HG02938 (cell line): ENCODE data around the gene RPS16.
A peak's percentile ranks its signal among the peaks of the same experiment; 100 is the strongest.

Experiments
- ATAC-seq: cut with Tn5 transposase; IDR thresholded peaks from one replicate; pipeline ENCODE4 v1.9.1; 2021; ENCODE audit warnings: mild to moderate bottlenecking, moderate library complexity; ENCODE audit not compliant: unreplicated experiment

RPS16 gene

GRCh38 chr19:39423258-39424086, 12.3 kb downstream of the RPS16 start:
- no peak for ATAC-seq

- ATAC-seq: no peak
These were observed 13.7 kb downstream of the RPS16 start for GRCh38 chr19:39422020-39422419.

DNA sequence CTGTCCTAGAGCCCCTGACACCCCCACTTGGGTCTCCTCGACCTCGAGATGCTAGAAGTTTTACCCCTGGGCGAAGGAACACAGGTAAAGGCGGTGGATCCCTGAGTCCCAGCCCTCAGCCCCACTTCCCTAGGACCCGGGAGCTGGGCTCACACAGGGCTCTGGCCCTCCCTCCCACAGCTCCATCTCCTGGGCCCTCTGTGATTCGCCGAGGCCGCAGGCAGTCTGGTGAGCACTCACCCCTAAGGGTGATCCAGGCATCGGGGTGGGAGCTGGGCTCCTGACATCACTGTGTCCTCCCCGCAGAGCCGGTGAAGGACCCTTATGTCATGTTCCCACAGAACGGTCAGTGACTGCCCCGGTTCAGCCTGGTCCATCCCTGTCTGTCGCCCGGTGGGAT, 15.0 kb downstream of the RPS16 start:
- no peak for ATAC-seq

GRCh38 chr19:39419003-39419402, 16.7 kb downstream of the RPS16 start:
- no peak for ATAC-seq

- ATAC-seq: no peak
These were observed 18.1 kb downstream of the RPS16 start for GRCh38 chr19:39417463-39418181.

DNA sequence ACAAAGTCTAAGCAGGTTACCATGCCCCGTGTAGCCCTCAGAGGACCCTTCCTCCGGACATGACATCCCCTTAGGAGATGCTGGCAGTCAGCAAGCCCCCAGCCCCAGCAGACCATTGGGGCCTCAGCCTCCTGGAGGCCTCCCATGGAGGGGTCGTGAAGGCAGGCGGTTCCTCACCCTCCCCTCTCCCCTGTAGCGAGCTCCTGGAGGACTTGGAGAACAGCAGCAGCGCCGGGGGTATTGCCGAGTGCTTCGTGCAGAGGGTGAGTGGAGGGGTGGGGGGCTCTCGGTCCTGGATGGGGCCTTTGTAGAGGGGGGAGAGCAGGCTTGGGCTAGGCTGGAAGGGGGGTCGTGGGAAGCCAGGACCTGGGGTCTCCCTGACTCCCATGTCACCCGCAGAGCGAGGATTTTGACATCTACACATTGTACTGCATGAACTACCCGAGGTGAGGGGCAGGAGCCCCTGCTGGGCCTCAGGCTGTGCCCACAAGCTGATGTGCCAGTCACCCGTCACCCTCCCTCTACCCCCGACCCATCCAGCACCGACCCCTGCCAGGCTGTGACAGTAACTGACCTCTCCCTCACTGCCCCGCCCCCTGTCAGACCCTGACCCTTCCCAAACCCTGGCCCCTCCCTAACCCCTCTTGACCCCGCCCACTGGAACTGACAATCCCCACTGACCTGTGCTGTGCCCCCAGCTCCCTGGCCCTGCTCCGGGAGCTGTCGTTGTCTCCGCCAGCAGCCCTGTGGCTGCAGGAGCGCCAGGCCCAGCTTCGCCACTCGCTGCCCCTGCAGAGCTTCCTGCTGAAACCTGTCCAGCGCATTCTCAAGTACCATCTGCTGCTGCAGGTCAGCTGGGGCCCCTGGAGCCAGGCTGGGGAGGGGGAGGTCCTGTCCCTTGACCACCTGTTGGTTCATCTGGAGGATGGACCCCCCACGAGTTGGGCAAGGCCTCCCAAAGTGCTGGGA, 19.3 kb downstream of the RPS16 start:
- ATAC-seq: no peak

GRCh38 chr19:39415111-39416046, 20.4 kb downstream of the RPS16 start:
- ATAC-seq: no peak

DNA sequence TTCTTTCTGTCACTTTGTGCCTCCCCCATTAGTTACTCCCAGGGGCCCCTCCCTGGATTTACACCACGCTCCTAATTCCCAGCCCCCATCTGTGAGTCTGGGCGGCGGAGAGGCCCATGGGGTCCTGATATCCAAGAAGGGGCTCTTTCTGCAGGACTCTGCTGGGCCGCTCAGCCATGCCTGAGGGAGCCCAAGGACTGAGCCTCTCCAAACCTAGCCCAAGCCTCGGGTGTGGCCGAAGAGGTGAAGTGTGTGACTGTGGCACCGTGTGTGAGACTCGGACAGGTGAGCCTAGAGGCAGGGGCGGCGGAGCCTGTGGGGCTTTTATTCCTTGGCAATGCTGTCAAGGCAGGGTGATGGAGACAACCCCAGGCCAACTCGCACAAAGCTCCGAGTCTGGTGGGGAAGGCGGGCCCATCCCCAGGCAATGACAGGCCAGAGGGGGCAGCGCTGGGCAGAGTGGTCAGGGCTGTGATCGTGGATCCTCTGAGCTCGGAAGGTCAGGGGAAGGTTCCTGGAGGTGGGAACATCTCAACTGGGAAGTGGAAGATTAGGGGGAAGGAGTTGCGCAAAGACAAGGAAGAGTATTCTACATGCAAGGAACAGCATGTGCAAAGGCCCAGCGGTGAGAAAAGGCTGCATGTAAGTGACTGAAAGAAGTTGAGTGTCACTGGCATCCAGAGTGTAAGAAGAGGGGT, 21.7 kb downstream of the RPS16 start:
- ATAC-seq: no peak

GRCh38 chr19:39413272-39413910, 22.4 kb downstream of the RPS16 start:
- ATAC-seq: no peak

DNA sequence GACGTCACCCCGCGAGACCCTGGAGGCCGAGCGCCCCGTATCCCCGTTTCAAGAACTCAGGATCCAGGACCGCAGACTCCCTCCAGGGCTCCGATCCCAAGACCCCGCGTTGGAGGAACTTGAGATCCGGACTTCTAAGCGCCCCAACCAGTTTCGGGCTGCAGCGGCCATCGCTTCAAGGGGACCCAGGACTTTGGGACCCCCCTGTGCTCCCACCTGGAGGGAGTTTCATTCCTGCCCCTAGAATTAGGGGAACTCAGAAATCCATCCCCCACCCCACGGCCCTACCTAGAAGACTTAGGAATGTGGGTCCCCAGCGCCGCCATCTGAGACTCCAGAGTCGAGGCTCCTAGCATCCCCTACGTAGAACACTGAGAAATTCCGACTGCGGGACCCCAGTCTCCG, 22.9 kb downstream of the RPS16 start:
- no peak for ATAC-seq

- ATAC-seq: peak; percentile 55
These were observed 23.5 kb downstream of the RPS16 start, which contains the start of gene PLEKHG2 for GRCh38 chr19:39412100-39412866. Gene PLEKHG2 (plus strand): TSS chr19:39412669. CDS start chr19:39414087, 1,418 bp downstream.

DNA sequence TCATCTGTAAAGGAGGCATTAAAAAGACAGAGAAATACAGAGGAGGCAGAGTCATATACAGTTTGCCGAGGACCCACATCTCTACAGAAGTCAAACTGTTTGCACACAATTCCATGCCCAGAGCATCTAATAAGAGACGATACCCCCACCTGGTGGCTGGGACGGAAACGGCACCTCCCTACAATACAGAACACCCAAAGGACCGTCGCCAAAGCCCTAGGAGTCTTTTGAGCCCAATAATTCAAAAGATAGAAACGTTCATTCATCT, 24.0 kb downstream of the RPS16 start:
- peak; percentile 21 for ATAC-seq

DNA sequence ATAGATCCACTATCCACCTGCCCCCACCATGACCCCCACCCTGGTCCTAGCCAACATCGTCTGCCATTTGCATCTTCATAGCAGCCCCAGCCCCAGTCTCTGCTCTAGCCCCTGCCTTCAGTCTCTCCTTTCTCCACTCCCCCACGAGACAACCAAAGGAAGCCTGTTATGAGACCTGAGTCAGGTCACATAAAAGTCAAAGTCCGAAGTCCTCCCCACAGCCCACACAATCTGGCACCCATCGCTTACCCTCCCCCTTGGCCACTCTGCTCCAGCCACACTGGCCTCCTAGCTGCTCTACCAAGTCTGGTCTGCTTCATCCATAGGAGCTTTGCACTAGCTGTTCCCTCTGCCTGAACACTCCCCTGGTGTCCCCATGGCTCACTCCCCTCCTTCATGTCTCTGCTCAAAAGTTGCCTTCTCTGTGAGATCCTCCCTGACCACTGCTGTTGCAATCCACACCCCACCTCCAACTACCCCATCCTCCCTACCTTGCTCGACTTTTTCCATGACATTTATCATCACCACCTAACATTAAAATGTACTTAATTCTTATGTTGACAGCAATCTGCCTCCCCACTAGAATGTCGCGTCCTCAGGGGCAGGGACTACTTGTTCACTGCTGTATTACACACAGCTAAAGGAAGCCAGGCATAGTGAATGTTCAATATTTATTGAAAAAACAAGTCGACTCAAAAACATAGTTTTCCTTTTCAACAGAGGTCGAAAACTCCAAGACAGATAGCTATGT, 24.5 kb downstream of the RPS16 start:
- no peak for ATAC-seq

DNA sequence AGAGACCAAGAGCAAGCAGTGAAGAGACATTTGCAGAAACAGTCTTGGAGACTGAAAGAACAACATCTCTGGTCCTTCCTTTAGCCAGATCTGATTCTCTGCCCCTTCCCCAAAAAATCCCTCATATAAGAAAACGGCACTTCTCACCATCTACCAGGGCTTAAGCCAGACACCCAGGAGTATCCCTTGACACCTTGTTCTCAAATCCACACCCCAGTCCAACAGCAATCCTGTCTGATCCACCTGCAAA, 25.0 kb downstream of the RPS16 start:
- no peak for ATAC-seq

GRCh38 chr19:39410017-39410830, 25.5 kb downstream of the RPS16 start:
- no peak for ATAC-seq

- ATAC-seq: no peak
These were observed 26.3 kb downstream of the RPS16 start for GRCh38 chr19:39409208-39410016.
